Natural killer cell (primary cell): ENCODE results near the gene BTN1A1. TPM values are rescaled to one million over a fixed set of nuclear protein-coding genes. Genes with fewer than 3 reads are reported as not detected.

ENCODE experiments used
- ATAC-seq, 3 donors: fragments of 150-1000 bp in 2 of 3; fragments of 200-7000 bp in 1 of 3; cut with Tn5 transposase; 1 replicate in 1 of 3; 2 replicates in 2 of 3; pipeline ENCODE4 v1.10.0; 2021; ENCODE audit warnings: mild to moderate bottlenecking in 2 of 3, moderate library complexity in 2 of 3
- DNase-seq, 2 donors: peaks; one replicate each; pipeline versions ENCODE4 v3.0.0 to v3.0.0-alpha.2; 2013 to 2021; ENCODE audit warnings: mixed read lengths in 1 of 2
- H3K27ac ChIP-seq: one replicate; pipeline ENCODE4 v1.5.1; 2013; ENCODE audit warnings: mild to moderate bottlenecking, low read length
- H3K27me3 ChIP-seq: one replicate; pipeline ENCODE4 v1.6.1; 2013; ENCODE audit warnings: low read length; ENCODE audit not compliant: control insufficient read depth, insufficient read depth
- H3K36me3 ChIP-seq: one replicate; pipeline ENCODE4 v1.6.1; 2013; ENCODE audit warnings: low read length; ENCODE audit not compliant: control insufficient read depth, insufficient read depth
- H3K4me1 ChIP-seq: one replicate; pipeline ENCODE4 v1.6.1; 2013; ENCODE audit warnings: low read length; ENCODE audit not compliant: control insufficient read depth, insufficient read depth
- H3K4me3 ChIP-seq: one replicate; pipeline ENCODE4 v1.5.1; 2013; ENCODE audit warnings: low read length
- H3K9me3 ChIP-seq: one replicate; pipeline ENCODE4 v1.6.1; 2013; ENCODE audit warnings: low read length; ENCODE audit not compliant: control insufficient read depth, insufficient read depth
- H3K27ac Mint-ChIP-seq, 2 donors: one replicate each; pipeline ENCODE4 v1.8.0; 2022; ENCODE audit warnings: mild to moderate bottlenecking in 2 of 2, mixed read lengths in 2 of 2, moderate library complexity in 1 of 2
- H3K27me3 Mint-ChIP-seq, 2 donors: one replicate each; pipeline ENCODE4 v1.8.0; 2022; ENCODE audit warnings: low read depth in 2 of 2, mixed read lengths in 2 of 2
- H3K36me3 Mint-ChIP-seq: one replicate; pipeline ENCODE4 v1.8.0; 2022; ENCODE audit warnings: mixed read lengths
- H3K4me1 Mint-ChIP-seq, 2 donors: one replicate each; pipeline ENCODE4 v1.8.0; 2022; ENCODE audit warnings: mixed read lengths in 2 of 2
- H3K4me3 Mint-ChIP-seq: one replicate; pipeline ENCODE4 v1.8.0; 2022; ENCODE audit warnings: mild to moderate bottlenecking, moderate library complexity, mixed read lengths
- H3K9me3 Mint-ChIP-seq, 2 donors: one replicate each; pipeline ENCODE4 v1.8.0; 2022; ENCODE audit warnings: mixed read lengths in 2 of 2
- CTCF ChIP-seq: fragments of 200-600 bp; IDR thresholded peaks from one replicate; pipeline ENCODE4 v1.8.0; 2022; ENCODE audit warnings: antibody characterized with exemption
- WGBS: methylation state at CpG from one replicate; pipeline ENCODE4 v1.1.7; 2013; ENCODE audit warnings: missing lambda C conversion rate; ENCODE audit not compliant: insufficient coverage; 5-methylcytosine and 5-hydroxymethylcytosine counted together
- intact Hi-C: fragments of 100-400 bp; cut with micrococcal nuclease; formaldehyde crosslinking; loops from one replicate; pipeline ENCODE4 v1.14.2; 2022
- total RNA-seq, 4 donors: library from RNA; stranded (reverse); fragments of 120-200 nt in 1 of 4; gene quantifications; one replicate each; pipeline versions ENCODE4 v1.2.3 to v1.2.4, GENCODE V29; 2013 to 2022

Gene BTN1A1
- total RNA-seq, 3 donors from 2014 or later (not counting 1 experiment from before 2014, with no cell fraction given) = not detected

GRCh38 chr6:26497610-26498009, 2.5 kb upstream of the BTN1A1 start:
- Mint-ChIP-seq H3K27ac (no peak overlapping the region), H3K4me3 (no peak overlapping the region), H3K9me3 (no peaks in the 10 kb centered on the region), H3K27me3 (peaks cover 26 to 30% of the 10 kb centered on the region in 2 donors), H3K36me3 (no peaks in the 10 kb centered on the region), H3K4me1 (peaks cover 11% of the 10 kb centered on the region in 2 donors)
- no peak overlapping the region for H3K27ac ChIP-seq
- peaks cover 13% of the 10 kb centered on the region for H3K4me1 ChIP-seq
- H3K4me3 ChIP-seq = no peak overlapping the region
- no peak for TF ChIP-seq CTCF
- H3K9me3 ChIP-seq = no peaks in the 10 kb centered on the region
- peaks cover 15% of the 10 kb centered on the region for H3K27me3 ChIP-seq
- WGBS = 89% methylated on average over 4 of the region's 4 CpGs
- no peak for ATAC-seq
- DNase-seq = no peak
- no peaks in the 10 kb centered on the region for H3K36me3 ChIP-seq
- intact Hi-C loops = no loop called here

GRCh38 chr6:26501482-26501986, 1.4 kb downstream of the BTN1A1 start:
- no peak overlapping the region for H3K27ac Mint-ChIP-seq
- DNase-seq = peak; percentile 26 to 63
- H3K27me3 Mint-ChIP-seq = peaks cover 38 to 43% of the 10 kb centered on the region in 2 donors
- no peaks in the 10 kb centered on the region for H3K36me3 ChIP-seq
- H3K36me3 Mint-ChIP-seq = no peaks in the 10 kb centered on the region
- peaks cover 25% of the 10 kb centered on the region for H3K27me3 ChIP-seq
- no peak overlapping the region for H3K27ac ChIP-seq
- peak; percentile 73 to 90 (median 90) for ATAC-seq
- intact Hi-C loops = no loop called here
- H3K9me3 ChIP-seq = no peaks in the 10 kb centered on the region
- WGBS = 12% methylated on average over 49 of the region's 49 CpGs
- H3K4me3 Mint-ChIP-seq = peak overlapping the region; percentile 86
- H3K4me1 Mint-ChIP-seq = peaks cover 11% of the 10 kb centered on the region in 2 donors
- H3K4me3 ChIP-seq = peak overlapping the region; percentile 7
- TF ChIP-seq CTCF = no peak
- H3K4me1 ChIP-seq = peaks cover 13% of the 10 kb centered on the region
- no peaks in the 10 kb centered on the region for H3K9me3 Mint-ChIP-seq

GRCh38 chr6:26502165-26502564, 2.1 kb downstream of the BTN1A1 start:
- Histone ChIP-seq H3K27me3 (peaks cover 25% of the 10 kb centered on the region), H3K9me3 (no peaks in the 10 kb centered on the region), H3K27ac (no peak overlapping the region), H3K4me3 (no peak overlapping the region), H3K36me3 (no peaks in the 10 kb centered on the region), H3K4me1 (peaks cover 13% of the 10 kb centered on the region)
- intact Hi-C loops = no loop called here
- ATAC-seq (peak in 1 of 3 donors; percentile 24), DNase-seq (peak in 1 of 2 donors; percentile 17)
- Mint-ChIP-seq H3K4me1 (peaks cover 11% of the 10 kb centered on the region in 2 donors), H3K36me3 (no peaks in the 10 kb centered on the region), H3K4me3 (peak overlapping the region; percentile 86), H3K9me3 (no peaks in the 10 kb centered on the region), H3K27me3 (peaks cover 38 to 45% of the 10 kb centered on the region in 2 donors), H3K27ac (no peak overlapping the region)
- TF ChIP-seq CTCF = no peak

- intact Hi-C loops = no loop called here
- peaks cover 25% of the 10 kb centered on the region for H3K27me3 ChIP-seq
Observed at GRCh38 chr6:26502626-26503025, 2.5 kb downstream of the BTN1A1 start.

More at GRCh38 chr6:26502626-26503025, 2.5 kb downstream of the BTN1A1 start:
- Histone ChIP-seq H3K36me3 (no peaks in the 10 kb centered on the region), H3K9me3 (no peaks in the 10 kb centered on the region), H3K27ac (no peak overlapping the region), H3K4me1 (peaks cover 13% of the 10 kb centered on the region), H3K4me3 (no peak overlapping the region)
- Mint-ChIP-seq H3K27ac (no peak overlapping the region), H3K27me3 (peaks cover 35 to 45% of the 10 kb centered on the region in 2 donors), H3K4me3 (no peak overlapping the region), H3K36me3 (no peaks in the 10 kb centered on the region), H3K4me1 (peaks cover 11% of the 10 kb centered on the region in 2 donors), H3K9me3 (no peaks in the 10 kb centered on the region)
- TF ChIP-seq CTCF = no peak
- WGBS = 84% methylated on average over 2 of the region's 3 CpGs
- DNase-seq (no peak), ATAC-seq (no peak)
